BE2C (cell line): Measurements from ENCODE around the gene CEP83.
"Not testable (repeated sequence)": the region's sequence is repeated elsewhere in the genome, so short reads cannot be mapped to it uniquely, and the experiment has no call there.

Source experiments
- DNase-seq: peaks from one replicate; pipeline ENCODE4 v3.0.0-alpha.2; 2020
- H3K27me3 ChIP-seq: fragments of 250-450 bp; sonication (Bioruptor Pico); 2 replicates; pipeline ENCODE4 v1.5.1; 2020; ENCODE audit warnings: mild to moderate bottlenecking
- H3K36me3 ChIP-seq: fragments of 250-450 bp; sonication (Bioruptor Pico); 2 replicates; pipeline ENCODE4 v1.5.1; 2020; ENCODE audit warnings: mild to moderate bottlenecking
- H3K4me1 ChIP-seq: fragments of 250-450 bp; sonication (Bioruptor Pico); 2 replicates; pipeline ENCODE4 v1.5.1; 2020
- H3K4me3 ChIP-seq: 2 replicates; pipeline ENCODE4 v1.5.1; 2011; ENCODE audit warnings: low read depth, low read length
- H3K9me3 ChIP-seq: fragments of 250-450 bp; sonication (Bioruptor Pico); 2 replicates; pipeline ENCODE4 v1.5.1; 2020
- TF ChIP-seq, protein P1 (sequence below): IDR thresholded peaks from 2 replicates; pipeline ENCODE4 v1.5.1; 2012; ENCODE audit warnings: mild to moderate bottlenecking, low read depth, low read length

Gene CEP83

DNA sequence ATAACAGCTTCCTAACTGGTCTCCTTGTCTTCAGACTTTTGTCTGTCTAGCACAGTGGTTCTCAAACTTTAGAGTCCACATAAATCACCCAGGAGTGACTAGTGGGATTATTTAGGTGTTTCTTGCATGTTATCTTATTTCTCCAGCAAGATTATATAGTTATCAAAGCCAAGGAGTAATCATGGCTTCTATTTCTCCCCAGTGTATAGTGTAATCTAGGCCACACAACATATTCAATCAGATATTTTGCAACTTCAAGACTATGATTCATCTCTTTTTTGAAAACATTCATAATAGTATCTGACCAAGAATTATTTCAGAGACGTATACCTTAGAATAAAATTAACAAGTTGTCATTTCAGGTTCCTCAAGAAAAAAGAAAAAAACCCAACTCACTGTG lies 131.9 kb downstream of the CEP83 start:
- H3K36me3 ChIP-seq: peaks cover 20% of the 10 kb centered on the region
- H3K4me1 ChIP-seq: no peaks in the 10 kb centered on the region
- DNase-seq: no peak
- TF ChIP-seq, protein P1, sequence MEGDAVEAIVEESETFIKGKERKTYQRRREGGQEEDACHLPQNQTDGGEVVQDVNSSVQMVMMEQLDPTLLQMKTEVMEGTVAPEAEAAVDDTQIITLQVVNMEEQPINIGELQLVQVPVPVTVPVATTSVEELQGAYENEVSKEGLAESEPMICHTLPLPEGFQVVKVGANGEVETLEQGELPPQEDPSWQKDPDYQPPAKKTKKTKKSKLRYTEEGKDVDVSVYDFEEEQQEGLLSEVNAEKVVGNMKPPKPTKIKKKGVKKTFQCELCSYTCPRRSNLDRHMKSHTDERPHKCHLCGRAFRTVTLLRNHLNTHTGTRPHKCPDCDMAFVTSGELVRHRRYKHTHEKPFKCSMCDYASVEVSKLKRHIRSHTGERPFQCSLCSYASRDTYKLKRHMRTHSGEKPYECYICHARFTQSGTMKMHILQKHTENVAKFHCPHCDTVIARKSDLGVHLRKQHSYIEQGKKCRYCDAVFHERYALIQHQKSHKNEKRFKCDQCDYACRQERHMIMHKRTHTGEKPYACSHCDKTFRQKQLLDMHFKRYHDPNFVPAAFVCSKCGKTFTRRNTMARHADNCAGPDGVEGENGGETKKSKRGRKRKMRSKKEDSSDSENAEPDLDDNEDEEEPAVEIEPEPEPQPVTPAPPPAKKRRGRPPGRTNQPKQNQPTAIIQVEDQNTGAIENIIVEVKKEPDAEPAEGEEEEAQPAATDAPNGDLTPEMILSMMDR: no peak
- H3K4me3 ChIP-seq: no peak overlapping the region
- H3K9me3 ChIP-seq: no peaks in the 10 kb centered on the region
- H3K27me3 ChIP-seq: no peaks in the 10 kb centered on the region

DNA sequence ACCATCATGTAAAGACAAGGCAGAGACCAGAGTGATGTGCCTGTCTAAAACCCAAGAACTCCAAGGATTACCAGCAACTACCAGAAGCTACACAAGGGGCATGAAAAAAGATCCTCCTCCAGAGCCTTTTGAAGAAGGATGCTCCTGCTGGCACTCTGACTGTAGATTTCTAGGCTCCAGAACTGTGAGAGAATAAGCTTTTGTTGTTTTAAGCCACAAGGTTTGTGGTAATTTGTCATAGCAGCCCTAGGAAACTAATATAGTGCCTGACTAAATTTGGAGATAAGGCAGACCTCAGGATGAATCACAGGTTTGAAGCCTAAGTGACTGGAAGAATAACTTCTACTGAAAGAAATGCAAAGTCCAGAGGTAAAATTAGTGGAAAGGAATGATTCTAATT lies 132.9 kb downstream of the CEP83 start:
- no peaks in the 10 kb centered on the region for H3K4me1 ChIP-seq
- H3K36me3 ChIP-seq: peaks cover 24% of the 10 kb centered on the region
- no peak overlapping the region for H3K4me3 ChIP-seq
- no peak for DNase-seq
- TF ChIP-seq, protein P1: no peak
- no peaks in the 10 kb centered on the region for H3K27me3 ChIP-seq
- no peaks in the 10 kb centered on the region for H3K9me3 ChIP-seq

DNA sequence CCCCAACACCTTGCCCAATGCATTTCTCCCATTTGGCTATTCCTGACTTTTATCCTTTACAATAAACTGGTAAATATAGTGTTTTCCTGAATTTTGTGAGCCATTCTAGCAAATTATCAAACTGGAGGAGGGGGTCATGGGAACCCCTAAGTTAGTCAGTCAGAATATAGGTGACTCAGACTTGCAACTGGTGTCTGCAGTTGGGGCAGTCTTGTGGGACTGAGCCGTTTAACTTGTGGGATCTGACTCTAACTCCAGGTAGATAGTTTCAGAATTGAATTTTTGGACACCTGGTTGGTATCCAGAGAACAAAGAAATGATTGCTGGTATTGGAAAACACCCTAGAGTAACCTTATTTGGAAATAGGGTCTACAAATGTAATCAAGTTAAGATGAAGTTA lies 133.4 kb downstream of the CEP83 start:
- peaks cover 24% of the 10 kb centered on the region for H3K36me3 ChIP-seq

DNA sequence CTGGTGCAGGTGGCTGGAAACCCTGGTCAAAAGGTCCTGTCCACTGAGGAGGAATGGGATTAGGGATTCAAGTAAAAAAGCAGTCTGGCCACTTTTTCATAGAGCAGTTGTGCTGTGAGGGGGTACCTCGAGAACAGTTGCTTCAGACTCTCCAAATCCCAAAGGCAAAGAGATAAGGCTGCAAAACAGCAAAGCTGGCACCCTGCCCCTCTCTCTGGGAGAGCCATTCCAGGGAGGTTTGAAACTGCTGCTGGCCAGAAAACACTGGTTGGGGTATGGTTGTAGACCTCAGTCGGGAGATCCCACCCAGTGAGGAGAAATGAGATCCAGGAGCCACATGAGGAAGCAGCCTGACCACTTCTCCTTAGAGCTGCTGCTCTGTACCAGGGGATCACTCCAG lies 137.3 kb downstream of the CEP83 start:
- DNase-seq: no peak
- Histone ChIP-seq H3K9me3 (no peaks in the 10 kb centered on the region), H3K27me3 (no peaks in the 10 kb centered on the region), H3K4me1 (no peaks in the 10 kb centered on the region), H3K4me3 (no peak overlapping the region), H3K36me3 (peaks cover 17% of the 10 kb centered on the region)
- TF ChIP-seq, protein P1: no peak

More for the DNA sequence above, 133.4 kb downstream of the CEP83 start:
- no peaks in the 10 kb centered on the region for H3K4me1 ChIP-seq
- H3K9me3 ChIP-seq: no peaks in the 10 kb centered on the region
- H3K4me3 ChIP-seq: no peak overlapping the region
- TF ChIP-seq, protein P1: no peak
- H3K27me3 ChIP-seq: no peaks in the 10 kb centered on the region
- no peak for DNase-seq

DNA sequence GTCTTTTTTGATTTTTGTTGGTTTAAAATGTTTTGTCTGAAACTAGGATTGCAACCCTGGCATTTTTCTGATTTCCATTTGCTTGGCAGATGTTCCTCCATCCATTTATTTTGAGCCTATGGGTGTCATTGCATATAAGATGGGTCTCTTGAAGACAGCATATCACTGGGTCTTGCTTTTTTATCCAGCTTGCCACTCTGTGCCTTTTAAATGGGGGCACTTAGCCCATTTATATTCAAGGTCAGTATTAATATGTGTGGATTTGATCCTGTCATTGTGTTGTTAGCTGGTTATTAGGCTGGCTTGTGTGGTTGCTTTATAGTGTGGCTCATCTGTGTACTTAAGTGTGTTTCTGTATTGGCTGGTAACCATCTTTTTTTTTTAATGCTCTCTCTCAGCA lies 139.6 kb downstream of the CEP83 start:
- DNase-seq: no peak
- TF ChIP-seq, protein P1: no peak
- no peak overlapping the region for H3K4me3 ChIP-seq
- no peaks in the 10 kb centered on the region for H3K4me1 ChIP-seq
- H3K9me3 ChIP-seq: no peaks in the 10 kb centered on the region
- H3K27me3 ChIP-seq: no peaks in the 10 kb centered on the region
- peaks cover 11% of the 10 kb centered on the region for H3K36me3 ChIP-seq

DNA sequence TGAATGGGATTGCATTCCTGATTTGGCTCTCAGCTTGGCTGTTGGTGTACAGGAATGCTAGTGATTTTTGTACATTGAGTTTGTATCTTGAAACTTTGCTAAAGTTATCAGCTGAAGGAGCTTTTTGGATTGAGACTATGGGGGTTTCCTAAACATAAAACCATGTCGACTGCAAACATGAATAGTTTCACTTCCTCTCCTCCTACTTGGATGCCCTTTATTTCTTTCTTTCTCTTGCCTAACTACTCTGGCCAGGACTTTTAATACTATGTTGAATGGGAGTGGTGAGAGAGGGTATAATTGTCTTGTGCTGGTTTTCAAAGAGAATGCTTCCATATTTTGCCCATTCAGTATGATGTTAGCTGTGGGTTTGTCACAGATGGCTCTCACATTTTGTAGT lies 141.5 kb downstream of the CEP83 start:
- no peaks in the 10 kb centered on the region for H3K4me1 ChIP-seq
- TF ChIP-seq, protein P1: no peak
- H3K9me3 ChIP-seq: no peaks in the 10 kb centered on the region
- no peak for DNase-seq
- no peaks in the 10 kb centered on the region for H3K27me3 ChIP-seq
- peaks cover 5% of the 10 kb centered on the region for H3K36me3 ChIP-seq
- H3K4me3 ChIP-seq: no peak overlapping the region

DNA sequence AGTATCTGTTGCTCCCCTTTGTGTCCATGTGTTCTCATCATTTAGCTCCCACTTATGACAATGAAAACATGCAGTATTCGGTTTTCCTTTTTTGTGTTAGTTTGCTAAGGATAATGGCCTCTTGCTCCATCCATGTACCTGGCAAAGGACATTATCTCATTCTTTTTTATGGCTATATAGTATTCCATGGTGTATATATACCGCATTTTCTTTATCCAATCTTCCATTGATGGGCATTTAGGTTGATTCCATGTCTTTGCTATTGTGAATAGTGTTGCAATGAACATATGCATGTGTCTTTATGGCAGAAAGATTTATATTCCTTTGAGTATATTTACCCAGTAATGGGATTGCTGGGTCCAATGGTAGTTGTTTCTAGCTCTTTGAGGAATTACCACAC lies 143.1 kb downstream of the CEP83 start:
- H3K4me1 ChIP-seq, H3K36me3 ChIP-seq, H3K4me3 ChIP-seq, H3K9me3 ChIP-seq, DNase-seq, H3K27me3 ChIP-seq: not testable (repeated sequence)
